ENCODE data around the gene CYP20A1.
"Not testable (repeated sequence)": the region's sequence is repeated elsewhere in the genome, so short reads cannot be mapped to it uniquely, and the experiment has no call there.

CYP20A1 gene, protein sequence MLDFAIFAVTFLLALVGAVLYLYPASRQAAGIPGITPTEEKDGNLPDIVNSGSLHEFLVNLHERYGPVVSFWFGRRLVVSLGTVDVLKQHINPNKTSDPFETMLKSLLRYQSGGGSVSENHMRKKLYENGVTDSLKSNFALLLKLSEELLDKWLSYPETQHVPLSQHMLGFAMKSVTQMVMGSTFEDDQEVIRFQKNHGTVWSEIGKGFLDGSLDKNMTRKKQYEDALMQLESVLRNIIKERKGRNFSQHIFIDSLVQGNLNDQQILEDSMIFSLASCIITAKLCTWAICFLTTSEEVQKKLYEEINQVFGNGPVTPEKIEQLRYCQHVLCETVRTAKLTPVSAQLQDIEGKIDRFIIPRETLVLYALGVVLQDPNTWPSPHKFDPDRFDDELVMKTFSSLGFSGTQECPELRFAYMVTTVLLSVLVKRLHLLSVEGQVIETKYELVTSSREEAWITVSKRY

DNA sequence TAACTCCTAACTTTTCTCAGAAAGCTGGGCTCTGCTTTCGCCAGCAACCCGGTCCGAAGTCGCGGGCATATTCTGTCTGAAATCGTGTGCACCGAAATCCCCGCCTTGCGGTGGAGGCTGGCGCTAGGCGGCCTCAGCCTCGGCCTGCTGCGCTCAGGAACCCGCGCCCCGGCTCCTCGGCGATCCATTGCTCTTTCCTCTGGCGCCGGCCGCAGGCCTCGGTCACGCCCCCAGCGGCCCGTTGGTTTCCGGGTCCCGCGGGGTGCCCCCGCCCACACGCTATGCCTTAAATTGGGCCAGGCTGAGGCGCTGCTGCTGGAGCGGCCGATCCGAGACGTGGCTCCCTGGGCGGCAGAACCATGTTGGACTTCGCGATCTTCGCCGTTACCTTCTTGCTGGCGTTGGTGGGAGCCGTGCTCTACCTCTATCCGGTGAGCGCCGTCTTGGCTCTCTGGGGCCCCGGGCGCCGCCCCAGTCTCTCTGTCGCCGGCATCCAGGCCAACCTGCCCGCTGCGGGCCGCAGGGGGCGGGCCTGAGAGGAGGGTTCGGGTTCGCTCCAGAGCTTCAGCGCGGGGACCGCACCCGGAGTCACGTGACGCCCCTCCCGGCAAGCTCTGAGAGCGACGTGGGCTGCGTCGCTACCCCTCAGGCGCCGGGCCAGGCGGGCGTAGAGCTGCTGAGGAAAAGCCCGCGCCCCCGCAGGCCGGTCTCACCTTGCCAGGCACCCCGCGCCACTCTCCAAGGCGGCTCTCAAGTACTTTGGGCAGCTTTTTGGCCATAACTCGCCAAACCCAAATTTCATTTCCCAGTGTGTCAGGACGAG lies at the start of gene CYP20A1:
CYP20A1 (plus strand) TSS at position 315 of the 823 bp plus-strand sequence; CDS start at position 360, 45 bp downstream.
- Mint-ChIP-seq H3K36me3 (peaks cover 29% of the 10 kb centered on the region), H3K4me3 (peak within 1 kb of the TSS; percentile 92), H3K27me3 (no peaks in the 10 kb centered on the region), H3K4me1 (peaks cover 33% of the 10 kb centered on the region), H3K9me3 (no peaks in the 10 kb centered on the region), H3K27ac (peak within 1 kb of the TSS; percentile 97)
- peak; percentile 97 for ATAC-seq

- not testable (repeated sequence) for ATAC-seq, H3K4me1 Mint-ChIP-seq, H3K9me3 Mint-ChIP-seq, H3K4me3 Mint-ChIP-seq, H3K27me3 Mint-ChIP-seq, H3K27ac Mint-ChIP-seq
- peaks cover 36% of the 10 kb centered on the region for H3K36me3 Mint-ChIP-seq
Measured at GRCh38 chr2:203190547-203190946, 48.3 kb upstream of the CYP20A1 start.

GRCh38 chr2:203191026-203191425 lies 47.8 kb upstream of the CYP20A1 start:
- not testable (repeated sequence) for H3K27ac Mint-ChIP-seq, H3K4me1 Mint-ChIP-seq, H3K4me3 Mint-ChIP-seq

DNA sequence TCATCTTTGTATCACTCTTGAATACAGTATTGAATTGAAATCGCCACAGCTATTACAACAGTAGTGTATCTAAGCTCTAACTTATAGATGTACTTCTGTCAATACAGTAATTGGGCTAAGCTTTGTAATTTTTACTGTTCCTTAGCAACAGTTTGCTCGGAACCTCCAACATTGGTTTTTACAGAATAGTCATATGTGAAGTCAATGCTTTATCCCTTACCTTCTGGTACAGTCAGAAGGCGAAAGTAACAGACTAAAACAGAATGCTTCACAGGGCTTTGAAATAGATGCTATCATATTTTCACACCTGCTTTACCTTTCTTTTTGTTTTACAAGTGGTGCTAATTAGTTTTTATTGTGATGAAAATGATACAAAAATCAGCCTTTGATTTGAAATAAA lies 46.9 kb upstream of the CYP20A1 start:
- no peaks in the 10 kb centered on the region for H3K27me3 Mint-ChIP-seq
- peaks cover 23% of the 10 kb centered on the region for H3K36me3 Mint-ChIP-seq

More at GRCh38 chr2:203191026-203191425, 47.8 kb upstream of the CYP20A1 start:
- ATAC-seq, H3K9me3 Mint-ChIP-seq, H3K27me3 Mint-ChIP-seq: not testable (repeated sequence)
- peaks cover 32% of the 10 kb centered on the region for H3K36me3 Mint-ChIP-seq

DNA sequence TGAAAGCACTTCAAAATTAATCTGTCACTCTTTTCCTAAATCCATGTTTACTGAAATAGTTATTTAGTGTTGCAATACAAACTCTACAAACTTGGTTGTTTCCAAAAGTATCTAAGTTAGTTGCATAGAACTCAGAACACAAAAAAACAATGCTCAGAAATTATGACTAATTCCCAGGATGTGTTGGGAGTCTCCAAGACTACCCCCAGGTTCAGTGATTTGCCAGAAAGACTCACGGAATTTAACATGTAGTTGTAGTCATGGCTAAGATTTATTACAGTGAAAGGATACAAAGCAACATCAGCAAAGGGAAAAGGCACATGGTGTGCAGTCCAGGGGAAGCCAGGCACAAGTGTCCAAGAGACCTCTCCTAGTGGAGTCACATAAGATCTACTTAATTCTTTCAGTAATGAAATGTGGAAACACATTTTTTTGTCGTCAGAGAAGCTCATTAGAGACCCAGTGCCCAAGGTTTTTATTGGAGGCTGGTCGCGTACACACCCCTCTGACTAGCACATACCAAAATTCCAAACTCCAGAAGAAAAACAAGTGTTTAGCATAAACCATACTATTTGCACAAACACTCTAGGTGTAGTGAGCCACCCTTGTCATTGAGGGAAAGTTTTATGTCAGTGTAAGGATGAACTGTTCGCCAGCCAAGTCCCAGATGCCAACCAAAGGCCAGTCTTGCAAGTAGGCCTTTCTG lies 43.3 kb upstream of the CYP20A1 start:
- Mint-ChIP-seq H3K4me1 (no peaks in the 10 kb centered on the region), H3K9me3 (no peaks in the 10 kb centered on the region), H3K27me3 (no peaks in the 10 kb centered on the region), H3K36me3 (peaks cover 10% of the 10 kb centered on the region), H3K27ac (no peak overlapping the region), H3K4me3 (no peak overlapping the region)
- ATAC-seq: no peak

More for the DNA sequence above, 46.9 kb upstream of the CYP20A1 start:
- no peak for ATAC-seq
- Mint-ChIP-seq H3K27ac (no peak overlapping the region), H3K9me3 (no peaks in the 10 kb centered on the region), H3K4me1 (no peaks in the 10 kb centered on the region), H3K4me3 (no peak overlapping the region)

DNA sequence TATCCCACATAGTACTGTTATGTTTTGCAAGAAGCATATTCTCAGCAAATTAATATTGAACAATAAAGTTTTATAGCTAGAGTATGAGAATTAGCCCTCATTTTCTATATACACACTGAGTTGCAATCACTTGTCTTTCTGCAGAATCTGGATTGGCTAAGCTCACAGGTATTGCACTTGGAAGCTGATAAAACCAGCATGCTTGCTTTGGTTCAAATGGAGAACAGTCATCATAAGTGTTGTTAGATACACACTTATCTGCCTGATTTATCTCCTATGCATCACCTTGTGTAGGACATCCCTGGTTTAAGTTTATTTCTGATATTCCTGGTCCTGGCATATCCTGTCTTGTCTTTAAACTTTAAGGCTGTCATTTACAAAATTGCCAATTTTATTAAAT lies 38.0 kb upstream of the CYP20A1 start:
- H3K27me3 Mint-ChIP-seq: no peaks in the 10 kb centered on the region
- H3K9me3 Mint-ChIP-seq: no peaks in the 10 kb centered on the region
- peaks cover 8% of the 10 kb centered on the region for H3K36me3 Mint-ChIP-seq
- no peak overlapping the region for H3K27ac Mint-ChIP-seq
- no peak overlapping the region for H3K4me3 Mint-ChIP-seq
- no peaks in the 10 kb centered on the region for H3K4me1 Mint-ChIP-seq
- ATAC-seq: no peak

DNA sequence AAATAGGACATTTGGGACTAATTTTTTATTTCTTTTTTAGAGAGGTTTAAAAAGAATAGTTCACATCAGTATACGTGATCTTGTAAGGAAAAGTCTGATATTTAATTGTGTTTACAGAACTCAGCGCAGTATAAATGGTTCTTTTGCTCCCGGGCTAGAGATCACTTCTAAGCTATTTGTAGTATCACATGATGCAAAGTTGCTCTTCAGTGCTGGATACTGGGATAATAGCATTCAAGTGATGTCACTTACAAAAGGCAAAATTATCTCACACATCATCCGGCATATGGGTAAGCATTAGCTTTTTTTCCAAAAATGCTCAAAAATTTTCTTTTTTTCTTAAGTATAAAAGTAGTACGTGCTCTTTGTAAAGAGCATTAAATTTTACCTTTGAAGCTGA lies 37.4 kb upstream of the CYP20A1 start:
- peaks cover 14% of the 10 kb centered on the region for H3K36me3 Mint-ChIP-seq
- H3K4me1 Mint-ChIP-seq: no peaks in the 10 kb centered on the region
- no peaks in the 10 kb centered on the region for H3K9me3 Mint-ChIP-seq
- no peak for ATAC-seq
- H3K27me3 Mint-ChIP-seq: no peaks in the 10 kb centered on the region
- no peak overlapping the region for H3K4me3 Mint-ChIP-seq
- no peak overlapping the region for H3K27ac Mint-ChIP-seq

GRCh38 chr2:203209538-203209937 lies 29.3 kb upstream of the CYP20A1 start:
- Mint-ChIP-seq H3K4me3 (no peak overlapping the region), H3K9me3 (no peaks in the 10 kb centered on the region), H3K27me3 (no peaks in the 10 kb centered on the region), H3K27ac (no peak overlapping the region), H3K36me3 (peaks cover 34% of the 10 kb centered on the region), H3K4me1 (no peaks in the 10 kb centered on the region)
- no peak for ATAC-seq

- no peaks in the 10 kb centered on the region for H3K27me3 Mint-ChIP-seq
- H3K4me1 Mint-ChIP-seq: no peaks in the 10 kb centered on the region
- no peaks in the 10 kb centered on the region for H3K36me3 Mint-ChIP-seq
- no peak overlapping the region for H3K4me3 Mint-ChIP-seq
- no peak for ATAC-seq
- no peak overlapping the region for H3K27ac Mint-ChIP-seq
- H3K9me3 Mint-ChIP-seq: peaks cover 5% of the 10 kb centered on the region
Measured at GRCh38 chr2:203225423-203226039, 13.3 kb upstream of the CYP20A1 start.

DNA sequence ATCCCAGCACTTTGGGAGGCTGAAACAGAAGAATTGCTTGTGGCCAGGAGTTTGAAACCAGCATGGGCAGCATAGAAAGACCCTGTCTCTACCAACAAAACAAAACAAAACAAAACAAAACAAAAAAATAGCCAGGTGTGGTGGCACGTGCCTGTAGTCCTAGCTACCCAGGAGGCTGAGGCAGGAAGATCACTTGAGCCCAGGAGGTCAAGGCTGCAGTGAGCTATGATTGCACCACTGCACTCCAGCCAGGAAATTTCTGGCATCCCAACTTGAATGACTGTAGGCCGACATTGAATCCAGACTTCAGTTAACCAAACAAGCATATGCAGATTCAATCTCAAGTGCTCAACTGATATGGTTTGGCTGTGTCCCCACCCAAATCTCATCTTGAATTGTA lies 9.1 kb upstream of the CYP20A1 start:
- not testable (repeated sequence) for H3K4me3 Mint-ChIP-seq, H3K27me3 Mint-ChIP-seq, ATAC-seq, H3K9me3 Mint-ChIP-seq, H3K27ac Mint-ChIP-seq, H3K36me3 Mint-ChIP-seq, H3K4me1 Mint-ChIP-seq

DNA sequence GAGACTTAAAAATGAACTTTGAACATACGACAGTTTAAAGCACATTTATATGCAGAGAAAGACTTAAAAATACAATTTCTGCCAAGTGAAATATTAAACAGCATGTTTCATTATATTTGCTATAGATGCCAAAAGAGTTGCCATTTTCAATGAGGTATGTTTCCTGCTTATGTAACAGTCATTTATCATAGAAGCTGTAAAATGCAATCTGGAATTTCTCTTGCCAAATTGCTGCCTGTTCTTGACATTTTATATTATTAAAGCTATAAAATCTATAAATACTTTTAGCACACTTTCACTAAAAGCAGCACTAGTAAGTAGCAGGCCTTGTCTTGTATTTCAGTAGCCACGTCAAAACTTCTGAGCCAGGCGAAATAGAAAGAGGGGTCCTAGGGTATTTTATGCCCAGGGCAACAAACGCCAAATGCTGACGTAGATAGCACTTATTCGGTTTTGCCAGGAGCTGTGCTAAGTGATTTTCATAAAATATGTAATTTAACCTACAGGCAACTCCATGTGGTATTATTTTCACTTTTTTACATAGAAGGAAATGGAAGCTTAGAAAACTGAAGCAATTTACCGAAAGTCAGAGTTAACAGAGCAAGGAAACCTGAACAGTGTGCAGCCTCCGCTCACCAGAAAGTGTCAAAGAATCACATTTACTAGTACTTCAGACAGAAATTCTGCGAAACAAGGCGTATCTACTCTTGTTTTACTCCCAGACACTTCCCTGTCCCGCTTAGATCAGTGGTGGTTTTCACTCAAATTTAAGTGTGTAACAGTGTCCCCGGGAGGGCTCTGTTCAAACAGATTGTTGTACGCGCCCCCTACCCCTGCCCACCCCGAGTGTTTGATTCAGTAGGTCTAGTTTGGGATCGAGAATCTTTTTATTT lies 1.2 kb upstream of the CYP20A1 start:
- Mint-ChIP-seq H3K27ac (peak overlapping the region; percentile 97), H3K4me1 (peaks cover 25% of the 10 kb centered on the region), H3K27me3 (no peaks in the 10 kb centered on the region), H3K36me3 (peaks cover 19% of the 10 kb centered on the region), H3K9me3 (no peaks in the 10 kb centered on the region), H3K4me3 (peak overlapping the region; percentile 92)
- ATAC-seq: no peak

DNA sequence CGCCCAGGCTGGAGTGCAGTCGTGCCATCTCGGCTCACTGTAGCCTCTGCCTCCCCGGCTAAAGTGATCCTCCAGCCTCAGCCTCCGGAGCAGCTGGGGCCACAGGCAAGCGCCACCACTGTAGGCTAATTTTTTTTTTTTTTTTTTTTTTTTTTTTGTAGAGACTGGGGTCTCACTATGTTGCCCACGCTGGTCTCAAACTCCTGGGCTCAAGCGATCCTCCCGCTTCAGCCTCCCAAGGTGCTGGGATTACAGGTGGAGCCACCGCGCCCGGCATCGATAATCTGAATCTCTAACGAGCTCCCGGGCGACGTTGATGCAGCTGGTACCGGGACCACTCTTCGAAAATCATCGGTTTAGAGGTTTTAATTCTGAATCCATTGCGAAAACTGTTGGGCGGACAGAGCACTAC lies 520 bp upstream of the CYP20A1 start:
- no peaks in the 10 kb centered on the region for H3K9me3 Mint-ChIP-seq
- ATAC-seq: no peak
- H3K4me3 Mint-ChIP-seq: peak overlapping the region; percentile 92
- H3K4me1 Mint-ChIP-seq: peaks cover 32% of the 10 kb centered on the region
- H3K27me3 Mint-ChIP-seq: no peaks in the 10 kb centered on the region
- H3K27ac Mint-ChIP-seq: peak overlapping the region; percentile 97
- H3K36me3 Mint-ChIP-seq: peaks cover 26% of the 10 kb centered on the region

DNA sequence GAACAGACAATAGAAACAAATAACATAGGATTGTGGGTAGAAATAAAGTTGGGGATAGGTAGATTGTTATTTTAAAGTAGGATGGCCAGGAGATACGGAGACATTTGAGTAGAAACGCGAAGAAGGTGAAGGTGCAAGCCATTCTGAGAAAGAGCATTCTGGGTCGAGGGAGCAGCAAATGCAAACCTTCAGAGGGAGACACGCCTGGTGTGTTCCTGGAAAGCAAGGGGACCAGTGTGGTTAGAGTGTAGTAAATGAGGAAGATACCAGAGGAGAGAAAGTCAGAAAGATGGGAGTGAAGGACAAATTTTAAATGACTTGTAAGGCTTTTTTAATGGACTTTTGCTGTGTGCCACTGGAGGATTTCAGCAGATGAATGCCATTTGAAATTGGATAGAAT lies 1.7 kb downstream of the CYP20A1 start:
- Mint-ChIP-seq H3K9me3 (no peaks in the 10 kb centered on the region), H3K4me1 (peaks cover 37% of the 10 kb centered on the region), H3K4me3 (peak overlapping the region; percentile 92), H3K27me3 (no peaks in the 10 kb centered on the region), H3K36me3 (peaks cover 33% of the 10 kb centered on the region), H3K27ac (peak overlapping the region; percentile 97)
- ATAC-seq: no peak

DNA sequence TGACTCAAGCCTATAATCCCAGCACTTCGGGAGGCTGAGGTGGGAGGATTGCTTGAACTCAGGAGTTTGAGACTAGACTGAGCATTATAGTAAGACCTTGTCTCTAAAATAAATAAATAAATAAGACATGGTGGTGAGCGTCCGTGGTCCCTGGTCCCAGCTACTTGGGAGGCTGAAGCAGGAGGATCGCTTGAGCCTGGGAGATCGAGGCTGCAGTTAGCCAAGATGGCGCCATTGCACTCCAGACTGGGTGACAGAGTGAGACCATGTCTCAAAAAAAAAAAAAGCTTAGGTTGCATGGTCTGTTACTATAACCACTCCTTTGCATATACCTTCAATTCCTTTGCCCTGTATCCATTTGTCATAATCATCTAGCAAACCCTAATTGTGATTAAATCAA lies 3.7 kb downstream of the CYP20A1 start:
- Mint-ChIP-seq H3K36me3 (peaks cover 33% of the 10 kb centered on the region), H3K4me1 (peaks cover 37% of the 10 kb centered on the region), H3K27me3 (no peaks in the 10 kb centered on the region), H3K27ac (no peak overlapping the region), H3K9me3 (no peaks in the 10 kb centered on the region), H3K4me3 (no peak overlapping the region)
- no peak for ATAC-seq

Measured in stimulated activated memory B cell treated with anti-CD40 and anti-IgM and Interleukin-4, amounts not matched to agents 10 μg/mL and 1 μg/mL and 100 μg/mL, for 72 hours (primary cell).